ENCODE results near the gene SYPL1. TPM values are rescaled to one million over a fixed set of nuclear protein-coding genes. Genes with fewer than 3 reads are reported as not detected.

Gene SYPL1
- total RNA-seq, 1 donor from 2014 or later = 59.7 TPM

- H3K4me3 ChIP-seq (ENCODE audit: insufficient read depth, low read depth, low read length) = no peak overlapping the region
- H3K27me3 Mint-ChIP-seq (ENCODE audit: low read depth, unreplicated experiment) = no peaks in the 10 kb centered on the region
- H3K9ac ChIP-seq (ENCODE audit: low read length) = no peak overlapping the region
- H4K20me1 ChIP-seq (ENCODE audit: insufficient read depth, low read length) = no peaks in the 10 kb centered on the region
- no peak overlapping the region for H2AFZ ChIP-seq (ENCODE audit: low read depth, low read length)
- no peaks in the 10 kb centered on the region for H3K36me3 Mint-ChIP-seq (ENCODE audit: low read depth, unreplicated experiment)
- no peak overlapping the region for H3K27ac ChIP-seq (ENCODE audit: low read depth, low read length)
- TF ChIP-seq EZH2 (IDR thresholded peaks at IDR 0.05; ENCODE audit: insufficient read depth, low read length) = no peak
- peaks cover 18% of the 10 kb centered on the region for H3K4me1 ChIP-seq (ENCODE audit: insufficient read depth, low read length)
- H3K27ac Mint-ChIP-seq (ENCODE audit: unreplicated experiment) = no peak overlapping the region
- no peak overlapping the region for H3K4me3 Mint-ChIP-seq (ENCODE audit: unreplicated experiment)
- DNase-seq (ENCODE audit: low read depth) (no peak), FAIRE-seq (no peak)
- H3K36me3 ChIP-seq (ENCODE audit: insufficient read depth, low read length) = no peaks in the 10 kb centered on the region
- no peak overlapping the region for H3K4me2 ChIP-seq (ENCODE audit: low read length)
- no peaks in the 10 kb centered on the region for H3K79me2 ChIP-seq (ENCODE audit: insufficient read depth, low read length)
- H3K9me3 Mint-ChIP-seq (ENCODE audit: unreplicated experiment) = peaks cover 4% of the 10 kb centered on the region
- H3K9me3 ChIP-seq (ENCODE audit: insufficient read depth, low read depth, low read length) = peaks cover 2% of the 10 kb centered on the region
- peaks cover 8% of the 10 kb centered on the region for H3K4me1 Mint-ChIP-seq (ENCODE audit: low read depth, unreplicated experiment)
- H3K27me3 ChIP-seq (ENCODE audit: insufficient read depth, low read length) = no peaks in the 10 kb centered on the region
These were observed 49.6 kb downstream of the SYPL1 start for GRCh38 chr7:106062521-106062931.

DNA sequence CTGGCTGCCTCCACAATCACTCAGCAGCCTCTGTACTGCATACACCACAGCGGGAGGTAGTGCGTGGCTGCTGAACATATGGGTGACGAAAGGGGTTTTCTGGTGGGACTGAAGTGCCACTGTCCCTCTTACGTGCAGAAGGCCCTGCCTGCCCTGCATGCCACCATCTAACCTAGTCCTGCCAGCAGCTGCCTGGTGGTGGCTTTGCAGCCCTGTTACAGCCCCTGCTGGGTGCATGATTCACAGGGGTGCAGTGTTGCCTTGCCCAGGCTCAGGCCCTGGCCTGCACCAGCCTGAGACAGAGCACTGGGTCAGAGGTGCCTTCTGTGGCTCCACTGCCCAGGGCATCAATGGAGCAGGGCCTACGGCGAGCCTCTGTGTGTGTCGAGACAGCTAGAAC is 50.1 kb downstream of the SYPL1 start:
- H3K4me3 Mint-ChIP-seq (ENCODE audit: unreplicated experiment) = no peak overlapping the region
- peaks cover 18% of the 10 kb centered on the region for H3K4me1 ChIP-seq (ENCODE audit: insufficient read depth, low read length)

DNA sequence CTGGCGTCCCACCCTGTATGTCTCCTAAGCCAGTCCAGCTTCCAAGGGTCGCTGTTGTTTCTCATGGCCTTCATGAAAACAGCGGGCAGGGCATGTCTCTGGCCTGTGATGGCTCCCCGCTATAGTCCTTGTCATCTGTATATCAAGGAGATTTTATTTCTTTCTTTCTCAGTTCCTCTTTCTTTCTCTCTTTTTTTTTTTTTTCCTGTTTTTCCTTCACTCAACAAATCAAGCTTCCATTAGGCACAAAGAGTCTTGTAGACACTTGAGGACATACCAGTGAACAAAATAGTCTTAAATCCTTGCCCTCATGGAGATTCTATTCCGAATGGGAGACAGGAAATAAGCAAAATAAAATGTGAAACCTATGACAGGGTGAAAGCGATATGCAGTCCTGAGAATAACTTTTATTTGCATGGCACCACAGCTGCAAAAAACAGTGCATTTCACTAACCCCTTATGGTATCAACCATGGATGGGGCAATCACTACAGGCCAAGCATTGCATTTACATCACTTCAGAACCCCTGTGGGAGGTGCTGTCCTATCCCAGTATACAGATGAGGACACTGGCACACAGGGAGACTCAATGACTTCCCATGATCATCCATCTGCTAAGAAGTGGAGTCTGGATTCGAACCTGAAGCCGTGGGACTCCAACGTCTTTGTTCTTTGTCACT is 50.7 kb downstream of the SYPL1 start:
- Histone ChIP-seq H3K27ac (ENCODE audit: low read depth, low read length) (no peak overlapping the region), H3K9me3 (ENCODE audit: insufficient read depth, low read depth, low read length) (peaks cover 2% of the 10 kb centered on the region), H3K4me2 (ENCODE audit: low read length) (no peak overlapping the region), H3K79me2 (ENCODE audit: insufficient read depth, low read length) (no peaks in the 10 kb centered on the region), H3K9ac (ENCODE audit: low read length) (no peak overlapping the region), H3K4me3 (ENCODE audit: insufficient read depth, low read depth, low read length) (no peak overlapping the region), H2AFZ (ENCODE audit: low read depth, low read length) (no peak overlapping the region), H3K4me1 (ENCODE audit: insufficient read depth, low read length) (peaks cover 18% of the 10 kb centered on the region), H3K36me3 (ENCODE audit: insufficient read depth, low read length) (no peaks in the 10 kb centered on the region), H4K20me1 (ENCODE audit: insufficient read depth, low read length) (no peaks in the 10 kb centered on the region), H3K27me3 (ENCODE audit: insufficient read depth, low read length) (no peaks in the 10 kb centered on the region)
- Mint-ChIP-seq H3K27ac (ENCODE audit: unreplicated experiment) (no peak overlapping the region), H3K4me1 (ENCODE audit: low read depth, unreplicated experiment) (peaks cover 8% of the 10 kb centered on the region), H3K36me3 (ENCODE audit: low read depth, unreplicated experiment) (no peaks in the 10 kb centered on the region), H3K4me3 (ENCODE audit: unreplicated experiment) (no peak overlapping the region), H3K9me3 (ENCODE audit: unreplicated experiment) (peaks cover 4% of the 10 kb centered on the region), H3K27me3 (ENCODE audit: low read depth, unreplicated experiment) (no peaks in the 10 kb centered on the region)
- no peak for DNase-seq (ENCODE audit: low read depth)
- FAIRE-seq = no peak
- no peak for TF ChIP-seq EZH2 (IDR thresholded peaks at IDR 0.05; ENCODE audit: insufficient read depth, low read length)
- TF ChIP-seq CTCF (IDR thresholded peaks at IDR 0.05; ENCODE audit: insufficient read depth, low read depth, low read length) = no peak

More for the DNA sequence above, 50.1 kb downstream of the SYPL1 start:
- Mint-ChIP-seq H3K27me3 (ENCODE audit: low read depth, unreplicated experiment) (no peaks in the 10 kb centered on the region), H3K36me3 (ENCODE audit: low read depth, unreplicated experiment) (no peaks in the 10 kb centered on the region), H3K9me3 (ENCODE audit: unreplicated experiment) (peaks cover 4% of the 10 kb centered on the region), H3K27ac (ENCODE audit: unreplicated experiment) (no peak overlapping the region), H3K4me1 (ENCODE audit: low read depth, unreplicated experiment) (peaks cover 8% of the 10 kb centered on the region)
- H3K9me3 ChIP-seq (ENCODE audit: insufficient read depth, low read depth, low read length) = peaks cover 2% of the 10 kb centered on the region
- no peaks in the 10 kb centered on the region for H3K36me3 ChIP-seq (ENCODE audit: insufficient read depth, low read length)
- DNase-seq (ENCODE audit: low read depth) = no peak
- H4K20me1 ChIP-seq (ENCODE audit: insufficient read depth, low read length) = no peaks in the 10 kb centered on the region
- FAIRE-seq = no peak
- no peaks in the 10 kb centered on the region for H3K79me2 ChIP-seq (ENCODE audit: insufficient read depth, low read length)
- H3K27me3 ChIP-seq (ENCODE audit: insufficient read depth, low read length) = no peaks in the 10 kb centered on the region
- no peak overlapping the region for H2AFZ ChIP-seq (ENCODE audit: low read depth, low read length)
- no peak overlapping the region for H3K9ac ChIP-seq (ENCODE audit: low read length)
- H3K27ac ChIP-seq (ENCODE audit: low read depth, low read length) = no peak overlapping the region
- H3K4me3 ChIP-seq (ENCODE audit: insufficient read depth, low read depth, low read length) = no peak overlapping the region
- TF ChIP-seq EZH2 (IDR thresholded peaks at IDR 0.05; ENCODE audit: insufficient read depth, low read length) (no peak), CTCF (IDR thresholded peaks at IDR 0.05; ENCODE audit: insufficient read depth, low read depth, low read length) (no peak)
- no peak overlapping the region for H3K4me2 ChIP-seq (ENCODE audit: low read length)

Measured in astrocyte (in vitro differentiated cells and primary cell).